GM10266 (cell line): Measurements from ENCODE around the gene LCN15.
"Not testable (repeated sequence)": the region's sequence is repeated elsewhere in the genome, so short reads cannot be mapped to it uniquely, and the experiment has no call there.

ENCODE experiments used
- DNase-seq: peaks from one replicate; pipeline ENCODE4 v3.0.0; 2012; ENCODE audit errors: extremely low spot score
- CTCF ChIP-seq: IDR thresholded peaks from 2 replicates; pipeline ENCODE4 v1.5.1; 2012; ENCODE audit warnings: mild to moderate bottlenecking, low read depth; ENCODE audit not compliant: control insufficient read depth, insufficient read depth; ENCODE audit errors: missing control alignments

The LCN15 gene

GRCh38 chr9:136714096-136714892, 50.0 kb downstream of the LCN15 start:
- no peak for TF ChIP-seq CTCF
- DNase-seq, result no peak

- DNase-seq, result no peak
- TF ChIP-seq CTCF, result no peak
Observed at GRCh38 chr9:136713550-136713949, 50.8 kb downstream of the LCN15 start.

GRCh38 chr9:136712690-136713544, 51.4 kb downstream of the LCN15 start:
- no peak for DNase-seq
- TF ChIP-seq CTCF, result no peak

- no peak for TF ChIP-seq CTCF
- no peak for DNase-seq
Observed at GRCh38 chr9:136711751-136712689, 52.3 kb downstream of the LCN15 start, which contains the start of gene DIPK1B. Gene DIPK1B (plus strand): TSS chr9:136712572. CDS start chr9:136712666, 94 bp downstream.

- DNase-seq, result not testable (repeated sequence)
Observed at GRCh38 chr9:136711219-136711648, 53.1 kb downstream of the LCN15 start.

- TF ChIP-seq CTCF, result no peak
- DNase-seq, result no peak
Observed at GRCh38 chr9:136710543-136710942, 53.8 kb downstream of the LCN15 start.
